ENCODE measurements around the gene KCNJ6. TPM values are rescaled to one million over a fixed set of nuclear protein-coding genes. Genes with fewer than 3 reads are reported as not detected.

Gene KCNJ6
- total and polyA plus RNA-seq, 9 of the 15 experiments (the other 6 are each of a cell fraction or from before 2014, with no cell fraction given): 0.06 to 0.21 (median 0.13) TPM; not detected in 1

DNA sequence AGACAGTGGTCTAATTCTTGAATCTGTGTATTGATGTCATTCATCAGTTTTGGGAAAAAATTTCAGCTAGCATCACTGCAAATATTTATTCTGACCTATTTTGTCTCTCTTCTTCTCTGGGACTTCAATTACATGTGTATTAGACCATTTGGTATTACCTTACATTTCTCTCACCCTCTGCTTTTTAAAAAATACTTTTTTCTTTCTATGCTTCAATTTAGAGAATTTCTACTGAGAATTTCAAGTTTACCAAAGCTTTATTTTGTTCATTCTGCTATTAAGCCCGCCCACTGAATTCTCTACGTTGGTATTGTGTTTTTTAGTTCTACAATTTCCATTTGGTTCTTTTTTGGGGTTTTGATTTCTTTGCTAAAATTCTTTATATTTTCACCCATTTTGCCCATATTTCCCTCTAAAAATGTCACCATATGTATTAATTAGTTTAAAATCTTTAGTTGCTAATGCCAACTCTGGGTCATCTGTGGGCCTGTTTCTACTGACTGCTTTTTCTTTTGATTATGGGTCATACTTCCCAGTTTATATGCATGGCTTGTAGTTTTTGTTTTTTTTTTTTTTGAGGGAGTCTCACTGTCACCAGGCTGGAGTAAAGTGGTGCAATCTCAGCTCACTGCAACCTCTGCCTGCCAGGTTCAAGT is 337.7 kb downstream of the KCNJ6 start:
- H3K4me2 ChIP-seq (ENCODE audit: insufficient read depth, low read length): no peak overlapping the region

More for the DNA sequence above, 337.7 kb downstream of the KCNJ6 start:
- H3K27ac ChIP-seq (ENCODE audit: extremely low read depth, low read depth, low read length): no peak overlapping the region
- H2AFZ ChIP-seq (ENCODE audit: low read depth, low read length): no peak overlapping the region
- WGBS (ENCODE audit: insufficient coverage, low coverage, missing lambda C conversion rate): 24% methylated on average over 2 of the region's 2 CpGs
- in situ Hi-C loops (cut with MboI) (no loop called here), intact Hi-C loops (cut with micrococcal nuclease) (no loop called here)
- no peaks in the 10 kb centered on the region for H3K36me3 ChIP-seq (ENCODE audit: control insufficient read depth, insufficient read depth, low read length)
- H3K27me3 ChIP-seq (ENCODE audit: control insufficient read depth in 2 of 2, insufficient read depth in 2 of 2, low read length in 2 of 2): no peaks in the 10 kb centered on the region
- H3K4me3 ChIP-seq: no peak overlapping the region
- ATAC-seq: no peak
- 0 out of 2 replicates have a peak, but pooled peaks cover 5% of the 10 kb centered on the region for H3K9me3 ChIP-seq (replicated peaks; ENCODE audit: control insufficient read depth, insufficient read depth, low read depth, low read length)
- no peak for TF ChIP-seq ZNF589 (CRISPR knock-in tag; IDR thresholded peaks at IDR 0.05; ENCODE audit: low read depth)
- TF ChIP-seq, protein P1, sequence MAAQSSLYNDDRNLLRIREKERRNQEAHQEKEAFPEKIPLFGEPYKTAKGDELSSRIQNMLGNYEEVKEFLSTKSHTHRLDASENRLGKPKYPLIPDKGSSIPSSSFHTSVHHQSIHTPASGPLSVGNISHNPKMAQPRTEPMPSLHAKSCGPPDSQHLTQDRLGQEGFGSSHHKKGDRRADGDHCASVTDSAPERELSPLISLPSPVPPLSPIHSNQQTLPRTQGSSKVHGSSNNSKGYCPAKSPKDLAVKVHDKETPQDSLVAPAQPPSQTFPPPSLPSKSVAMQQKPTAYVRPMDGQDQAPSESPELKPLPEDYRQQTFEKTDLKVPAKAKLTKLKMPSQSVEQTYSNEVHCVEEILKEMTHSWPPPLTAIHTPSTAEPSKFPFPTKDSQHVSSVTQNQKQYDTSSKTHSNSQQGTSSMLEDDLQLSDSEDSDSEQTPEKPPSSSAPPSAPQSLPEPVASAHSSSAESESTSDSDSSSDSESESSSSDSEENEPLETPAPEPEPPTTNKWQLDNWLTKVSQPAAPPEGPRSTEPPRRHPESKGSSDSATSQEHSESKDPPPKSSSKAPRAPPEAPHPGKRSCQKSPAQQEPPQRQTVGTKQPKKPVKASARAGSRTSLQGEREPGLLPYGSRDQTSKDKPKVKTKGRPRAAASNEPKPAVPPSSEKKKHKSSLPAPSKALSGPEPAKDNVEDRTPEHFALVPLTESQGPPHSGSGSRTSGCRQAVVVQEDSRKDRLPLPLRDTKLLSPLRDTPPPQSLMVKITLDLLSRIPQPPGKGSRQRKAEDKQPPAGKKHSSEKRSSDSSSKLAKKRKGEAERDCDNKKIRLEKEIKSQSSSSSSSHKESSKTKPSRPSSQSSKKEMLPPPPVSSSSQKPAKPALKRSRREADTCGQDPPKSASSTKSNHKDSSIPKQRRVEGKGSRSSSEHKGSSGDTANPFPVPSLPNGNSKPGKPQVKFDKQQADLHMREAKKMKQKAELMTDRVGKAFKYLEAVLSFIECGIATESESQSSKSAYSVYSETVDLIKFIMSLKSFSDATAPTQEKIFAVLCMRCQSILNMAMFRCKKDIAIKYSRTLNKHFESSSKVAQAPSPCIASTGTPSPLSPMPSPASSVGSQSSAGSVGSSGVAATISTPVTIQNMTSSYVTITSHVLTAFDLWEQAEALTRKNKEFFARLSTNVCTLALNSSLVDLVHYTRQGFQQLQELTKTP (IDR thresholded peaks at IDR 0.05; ENCODE audit: low read depth in 1 of 2, partially characterized antibody in 2 of 2): peak in 1 of 2 experiments; percentile 98
- H3K4me1 ChIP-seq (replicated peaks in 1 of 2; ENCODE audit: control insufficient read depth in 2 of 2, insufficient read depth in 2 of 2, low read length in 2 of 2): peaks cover 0 to 5% of the 10 kb centered on the region in 2 experiments; a peak in 2 of 5 replicates
- ChIA-PET POLR2A (interaction anchor here (1.6 kb wide), 1 partner anchor 14 kb away, joined by 5 read pairs; no protein-coding TSS in a partner anchor), CTCF (ENCODE audit: low intra/inter-chr PET ratio) (no interaction called here)
- H3K9ac ChIP-seq (ENCODE audit: insufficient read depth in 1 of 2, low read depth in 2 of 2, low read length in 2 of 2): no peak overlapping the region
- no peak for DNase-seq (ENCODE audit: extremely low read depth in 1 of 4, low spot score in 3 of 4)
- H4K20me1 ChIP-seq (replicated peaks; ENCODE audit: control insufficient read depth, insufficient read depth, low read length): no peaks in the 10 kb centered on the region
- no peak for FAIRE-seq
- no peaks in the 10 kb centered on the region for H3K79me2 ChIP-seq (ENCODE audit: control insufficient read depth, insufficient read depth, low read length)
- no peaks in the 10 kb centered on the region for H3K9me1 ChIP-seq (ENCODE audit: control insufficient read depth, insufficient read depth, low read length)
- no TSS peak for BruUV-seq (replicated peaks)

All from K562 (cell line).